Fibroblast of lung (primary cell): Measurements from ENCODE around the gene UQCR11. TPM values are rescaled to one million over a fixed set of nuclear protein-coding genes. Genes with fewer than 3 reads are reported as not detected.

Source experiments
- DNase-seq, 2 donors: peaks; one replicate each; pipeline versions ENCODE4 v3.0.0 to v3.0.0-alpha.2; 2010; ENCODE audit warnings: low read depth in 2 of 2
- H2AFZ ChIP-seq: 2 replicates; pipeline ENCODE4 v1.5.1; 2012; ENCODE audit warnings: low read length, control low read depth, inconsistent platforms
- H3K27ac ChIP-seq: 2 replicates; pipeline ENCODE4 v1.5.1; 2011; ENCODE audit warnings: low read length, control low read depth; ENCODE audit not compliant: insufficient read depth
- H3K27me3 ChIP-seq: 2 replicates; pipeline ENCODE4 v1.5.1; 2011; ENCODE audit warnings: mild to moderate bottlenecking, low read length; ENCODE audit not compliant: control insufficient read depth, insufficient read depth
- H3K36me3 ChIP-seq: 2 replicates; pipeline ENCODE4 v1.5.1; 2011; ENCODE audit warnings: low read length; ENCODE audit not compliant: control insufficient read depth, insufficient read depth
- H3K4me1 ChIP-seq: 2 replicates; pipeline ENCODE4 v1.5.1; 2011; ENCODE audit warnings: low read length; ENCODE audit not compliant: control insufficient read depth, insufficient read depth; ENCODE audit errors: extremely low read depth
- H3K4me2 ChIP-seq: 2 replicates; pipeline ENCODE4 v1.5.1; 2011; ENCODE audit warnings: low read length, control low read depth; ENCODE audit not compliant: insufficient read depth; ENCODE audit errors: extremely low read depth
- H3K4me3 ChIP-seq, 4 experiments: fragments of 200-600 bp in 1 of 4; sonication (generic) in 1 of 4; replicated peaks in 1 of 4; 2 replicates each; pipeline ENCODE4 v1.5.1; 2011 to 2016; ENCODE audit warnings: low read length in 4 of 4, low read depth in 3 of 4, mild to moderate bottlenecking in 3 of 4, control low read depth in 2 of 4, inconsistent platforms in 1 of 4, mixed read lengths in 1 of 4; ENCODE audit not compliant: insufficient read depth in 1 of 4; ENCODE audit errors: control extremely low read depth in 1 of 4
- H3K79me2 ChIP-seq: 2 replicates; pipeline ENCODE4 v1.5.1; 2012; ENCODE audit warnings: mild to moderate bottlenecking, low read length, inconsistent platforms; ENCODE audit not compliant: control insufficient read depth, insufficient read depth
- H3K9ac ChIP-seq: 2 replicates; pipeline ENCODE4 v1.5.1; 2011; ENCODE audit warnings: mild to moderate bottlenecking, low read length, control low read depth; ENCODE audit not compliant: insufficient read depth
- H3K9me3 ChIP-seq: 2 replicates; pipeline ENCODE4 v1.5.1; 2012; ENCODE audit warnings: low read depth, low read length; ENCODE audit not compliant: control insufficient read depth, insufficient read depth
- H4K20me1 ChIP-seq: 2 replicates; pipeline ENCODE4 v1.5.1; 2011; ENCODE audit warnings: low read length; ENCODE audit not compliant: control insufficient read depth, insufficient read depth; ENCODE audit errors: extremely low read depth
- CTCF ChIP-seq, 2 donors: IDR thresholded peaks in 1 of 2; conservative IDR thresholded peaks in 1 of 2; 1 replicate in 1 of 2; 2 replicates in 1 of 2; pipeline ENCODE4 v1.5.1; 2011 to 2012; ENCODE audit warnings: low read length in 2 of 2, control low read depth in 1 of 2, inconsistent platforms in 1 of 2, low read depth in 1 of 2, mild to moderate bottlenecking in 1 of 2
- EZH2 ChIP-seq: IDR thresholded peaks from 2 replicates; pipeline ENCODE4 v1.5.1; 2012; ENCODE audit warnings: low read length, control low read depth, mild to moderate bottlenecking; ENCODE audit errors: missing control alignments
- polyA plus RNA-seq, 2 donors: library from polyadenylated mRNA; depleted of rRNA in 1 of 2; stranded (reverse) in 1 of 2; unstranded in 1 of 2; fragments of >200 nt; gene quantifications; 2 replicates each; pipeline ENCODE4 v1.2.1, GENCODE V29; 2011 to 2012; ENCODE audit warnings: missing spikeins in 1 of 2
- total RNA-seq: library from RNA; depleted of rRNA; stranded (reverse); fragments of >200 nt; gene quantifications from 2 replicates; pipeline ENCODE4 v1.2.1, GENCODE V29; 2014

Gene UQCR11
- total and polyA plus RNA-seq, 2 donors (not counting 1 experiment from before 2014, with no cell fraction given): 89.2 to 101 TPM

- no peaks in the 10 kb centered on the region for H3K27me3 ChIP-seq
- peaks cover 28% of the 10 kb centered on the region for H3K36me3 ChIP-seq
- no peak overlapping the region for H2AFZ ChIP-seq
- no peak overlapping the region for H3K9ac ChIP-seq
- no peaks in the 10 kb centered on the region for H3K9me3 ChIP-seq
- no peaks in the 10 kb centered on the region for H3K4me1 ChIP-seq
- no peaks in the 10 kb centered on the region for H3K79me2 ChIP-seq
- TF ChIP-seq EZH2: no peak
- peak in 1 of 2 donors; percentile 42 for TF ChIP-seq CTCF (conservative IDR thresholded peaks at IDR 0.05 in 1 of 2, IDR thresholded peaks at IDR 0.05 in 1 of 2; ENCODE audit: low read depth in 1 of 2, low read length in 2 of 2)
- no peaks in the 10 kb centered on the region for H4K20me1 ChIP-seq
- H3K27ac ChIP-seq: no peak overlapping the region
- DNase-seq: no peak
- H3K4me3 ChIP-seq: no peak overlapping the region
- no peak overlapping the region for H3K4me2 ChIP-seq
These were observed 13.2 kb upstream of the UQCR11 start for GRCh38 chr19:1618157-1619093.

DNA sequence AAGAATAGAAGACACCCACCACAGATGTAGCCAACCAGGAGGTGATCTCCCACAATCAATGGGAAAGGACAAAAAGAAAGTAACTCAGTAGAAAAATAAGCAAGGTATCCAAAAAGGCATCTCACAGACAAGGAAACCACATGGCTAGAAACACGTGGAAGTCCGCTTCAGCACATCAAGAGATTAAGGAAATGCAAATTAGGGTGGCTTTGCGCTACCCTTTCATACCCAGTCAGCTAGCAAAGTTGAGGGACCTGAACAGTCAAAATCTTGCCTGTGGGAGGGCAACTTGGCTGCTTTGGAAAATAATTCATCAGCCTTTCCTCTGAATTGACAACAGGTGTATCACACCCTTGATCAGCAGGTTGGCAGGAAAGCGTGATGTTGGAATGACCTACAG is 11.6 kb upstream of the UQCR11 start:
- no peaks in the 10 kb centered on the region for H3K4me1 ChIP-seq
- H2AFZ ChIP-seq: no peak overlapping the region
- no peak overlapping the region for H3K4me2 ChIP-seq
- H3K27ac ChIP-seq: no peak overlapping the region
- H3K36me3 ChIP-seq: peaks cover 40% of the 10 kb centered on the region
- TF ChIP-seq EZH2 (no peak), CTCF (conservative IDR thresholded peaks at IDR 0.05 in 1 of 2, IDR thresholded peaks at IDR 0.05 in 1 of 2; ENCODE audit: low read depth in 1 of 2, low read length in 2 of 2) (no peak)
- no peaks in the 10 kb centered on the region for H3K9me3 ChIP-seq
- no peaks in the 10 kb centered on the region for H4K20me1 ChIP-seq
- H3K9ac ChIP-seq: no peak overlapping the region
- no peaks in the 10 kb centered on the region for H3K27me3 ChIP-seq
- H3K4me3 ChIP-seq: no peak overlapping the region
- no peak for DNase-seq
- H3K79me2 ChIP-seq: no peaks in the 10 kb centered on the region

GRCh38 chr19:1616396-1616795 is 11.1 kb upstream of the UQCR11 start:
- Histone ChIP-seq H2AFZ (no peak overlapping the region), H3K27ac (no peak overlapping the region), H3K9ac (no peak overlapping the region), H3K4me1 (no peaks in the 10 kb centered on the region), H3K4me3 (no peak overlapping the region), H3K27me3 (no peaks in the 10 kb centered on the region), H3K79me2 (no peaks in the 10 kb centered on the region), H3K36me3 (peaks cover 41% of the 10 kb centered on the region), H4K20me1 (no peaks in the 10 kb centered on the region), H3K4me2 (no peak overlapping the region), H3K9me3 (no peaks in the 10 kb centered on the region)
- peak; percentile 36 to 60 for DNase-seq
- TF ChIP-seq CTCF (conservative IDR thresholded peaks at IDR 0.05 in 1 of 2, IDR thresholded peaks at IDR 0.05 in 1 of 2; ENCODE audit: low read depth in 1 of 2, low read length in 2 of 2): no peak
- TF ChIP-seq EZH2: no peak
